ENCODE measurements around the gene SOX15.

The SOX15 gene

GRCh38 chr17:7576432-7576937, 13.4 kb downstream of the SOX15 start:
- no peak for DNase-seq

GRCh38 chr17:7575959-7576358, 13.9 kb downstream of the SOX15 start:
- DNase-seq: no peak

GRCh38 chr17:7575481-7575883, 14.4 kb downstream of the SOX15 start:
- DNase-seq: no peak

GRCh38 chr17:7574176-7574953, 15.5 kb downstream of the SOX15 start:
- DNase-seq: no peak

GRCh38 chr17:7573324-7574080, 16.4 kb downstream of the SOX15 start:
- DNase-seq: peak; percentile 96

- peak; percentile 100 for DNase-seq
Observed at GRCh38 chr17:7572588-7573323, 17.1 kb downstream of the SOX15 start.

GRCh38 chr17:7572338-7572587, 17.6 kb downstream of the SOX15 start:
- no peak for DNase-seq

- DNase-seq: no peak
Observed at GRCh38 chr17:7570351-7570750, 19.5 kb downstream of the SOX15 start.

GRCh38 chr17:7569571-7569970, 20.3 kb downstream of the SOX15 start:
- DNase-seq: no peak

- no peak for DNase-seq
Observed at GRCh38 chr17:7563115-7563869, 26.6 kb downstream of the SOX15 start.

GRCh38 chr17:7562208-7562605, 27.7 kb downstream of the SOX15 start:
- DNase-seq: no peak

- peak; percentile 93 for DNase-seq
Observed at GRCh38 chr17:7561589-7562207, 28.2 kb downstream of the SOX15 start, which contains the start of gene SENP3. TSS of gene SENP3 (plus strand) at chr17:7561919. CDS start at chr17:7563077, 1,158 bp downstream.

GRCh38 chr17:7561028-7561575, 28.8 kb downstream of the SOX15 start:
- peak; percentile 88 for DNase-seq

GRCh38 chr17:7560172-7561027, 29.5 kb downstream of the SOX15 start:
- no peak for DNase-seq

- no peak for DNase-seq
Observed at GRCh38 chr17:7559320-7560171, 30.3 kb downstream of the SOX15 start.

- DNase-seq: no peak
Observed at GRCh38 chr17:7558544-7559319, 31.2 kb downstream of the SOX15 start, which contains the start of gene TNFSF13. TSS of gene TNFSF13 (plus strand) at chr17:7558750. CDS start at chr17:7559040, 290 bp downstream.

GRCh38 chr17:7557775-7558543, 31.9 kb downstream of the SOX15 start:
- DNase-seq: peak; percentile 85

- no peak for DNase-seq
Observed at GRCh38 chr17:7557147-7557764, 32.6 kb downstream of the SOX15 start.

All from NCI-H1105 (cell line).